ENCODE measurements around the gene SNAP91.

DNA sequence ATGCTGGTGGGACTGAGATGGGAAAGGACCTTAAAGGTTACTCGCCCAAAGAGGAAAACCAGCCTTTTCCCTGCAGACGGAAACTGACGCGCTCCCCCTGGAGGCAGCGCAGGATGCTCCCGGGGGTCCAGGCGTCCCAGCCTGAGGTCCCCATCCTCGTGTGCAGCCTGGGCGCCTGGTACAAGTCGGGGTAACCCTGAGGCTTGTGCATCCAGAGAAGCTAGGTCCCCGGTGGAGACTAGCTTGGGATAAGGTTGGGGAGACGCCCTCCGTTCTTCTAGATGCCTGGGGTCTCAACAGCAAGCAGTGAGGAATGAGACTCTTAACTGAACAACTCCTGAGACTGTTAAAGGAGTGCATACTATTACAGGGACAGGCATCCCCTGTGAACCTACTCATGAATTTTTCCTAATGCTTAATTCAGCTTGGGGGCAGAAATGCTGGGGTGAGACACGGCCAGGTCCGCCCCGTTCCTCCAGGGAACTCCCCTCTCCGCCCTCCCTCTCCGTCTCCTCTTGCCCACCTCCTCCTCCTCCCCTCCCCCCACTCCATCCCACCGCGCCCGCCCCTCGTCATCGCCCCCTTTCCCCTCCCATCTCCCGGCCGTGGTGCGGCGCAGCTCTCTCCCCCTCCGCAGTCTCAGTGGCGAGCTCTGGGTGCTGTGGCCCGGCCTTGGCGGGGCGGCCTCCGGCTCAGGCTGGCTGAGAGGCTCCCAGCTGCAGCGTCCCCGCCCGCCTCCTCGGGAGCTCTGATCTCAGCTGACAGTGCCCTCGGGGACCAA lies 196.8 kb downstream of the SNAP91 start, which contains the start of gene PRSS35:
- TF ChIP-seq, protein P1, sequence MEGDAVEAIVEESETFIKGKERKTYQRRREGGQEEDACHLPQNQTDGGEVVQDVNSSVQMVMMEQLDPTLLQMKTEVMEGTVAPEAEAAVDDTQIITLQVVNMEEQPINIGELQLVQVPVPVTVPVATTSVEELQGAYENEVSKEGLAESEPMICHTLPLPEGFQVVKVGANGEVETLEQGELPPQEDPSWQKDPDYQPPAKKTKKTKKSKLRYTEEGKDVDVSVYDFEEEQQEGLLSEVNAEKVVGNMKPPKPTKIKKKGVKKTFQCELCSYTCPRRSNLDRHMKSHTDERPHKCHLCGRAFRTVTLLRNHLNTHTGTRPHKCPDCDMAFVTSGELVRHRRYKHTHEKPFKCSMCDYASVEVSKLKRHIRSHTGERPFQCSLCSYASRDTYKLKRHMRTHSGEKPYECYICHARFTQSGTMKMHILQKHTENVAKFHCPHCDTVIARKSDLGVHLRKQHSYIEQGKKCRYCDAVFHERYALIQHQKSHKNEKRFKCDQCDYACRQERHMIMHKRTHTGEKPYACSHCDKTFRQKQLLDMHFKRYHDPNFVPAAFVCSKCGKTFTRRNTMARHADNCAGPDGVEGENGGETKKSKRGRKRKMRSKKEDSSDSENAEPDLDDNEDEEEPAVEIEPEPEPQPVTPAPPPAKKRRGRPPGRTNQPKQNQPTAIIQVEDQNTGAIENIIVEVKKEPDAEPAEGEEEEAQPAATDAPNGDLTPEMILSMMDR (IDR thresholded peaks at IDR 0.05): peak; percentile 24 to 76 (median 56)
- TF ChIP-seq POLR2A (IDR thresholded peaks at IDR 0.05) (no peak), POLR2AphosphoS5 (IDR thresholded peaks at IDR 0.05) (no peak)
